ENCODE results near the gene SUGP2. TPM values are rescaled to one million over a fixed set of nuclear protein-coding genes. Genes with fewer than 3 reads are reported as not detected.
A peak's percentile ranks its signal among the peaks of the same experiment; 100 is the strongest.

The SUGP2 gene
- polyA plus RNA-seq, 10 donors: 45.5 to 96.1 (median 58.4) TPM

- no peak for DNase-seq
These were observed 40.6 kb downstream of the SUGP2 start for GRCh38 chr19:18992696-18993095.

- DNase-seq: no peak
These were observed 41.8 kb downstream of the SUGP2 start for GRCh38 chr19:18991468-18991867.

GRCh38 chr19:18991006-18991405, 42.3 kb downstream of the SUGP2 start:
- no peak for DNase-seq

- DNase-seq: no peak
These were observed 43.1 kb downstream of the SUGP2 start for GRCh38 chr19:18990128-18990708.

GRCh38 chr19:18989316-18989715, 44.0 kb downstream of the SUGP2 start:
- DNase-seq: no peak

GRCh38 chr19:18987456-18987855, 45.9 kb downstream of the SUGP2 start:
- no peak for DNase-seq

- DNase-seq: peak in 2 of 3 donors; percentile 22 to 62
These were observed 48.1 kb downstream of the SUGP2 start for GRCh38 chr19:18985257-18985656.

GRCh38 chr19:18984251-18984650, 49.1 kb downstream of the SUGP2 start:
- no peak for DNase-seq

GRCh38 chr19:18982669-18983068, 50.6 kb downstream of the SUGP2 start:
- no peak for DNase-seq

- DNase-seq: no peak
These were observed 52.8 kb downstream of the SUGP2 start for GRCh38 chr19:18980432-18981020.

- no peak for DNase-seq
These were observed 54.7 kb downstream of the SUGP2 start for GRCh38 chr19:18978616-18979015.

GRCh38 chr19:18975869-18976268, 57.4 kb downstream of the SUGP2 start:
- no peak for DNase-seq

GRCh38 chr19:18975011-18975410, 58.3 kb downstream of the SUGP2 start:
- no peak for DNase-seq

- no peak for DNase-seq
These were observed 60.5 kb downstream of the SUGP2 start for GRCh38 chr19:18972851-18973250.

GRCh38 chr19:18972301-18972811, 61.0 kb downstream of the SUGP2 start:
- no peak for DNase-seq

GRCh38 chr19:18969931-18970659, 63.2 kb downstream of the SUGP2 start:
- no peak for DNase-seq

GRCh38 chr19:18967358-18968146, 65.8 kb downstream of the SUGP2 start:
- peak; percentile 33 to 68 (median 42) for DNase-seq

GRCh38 chr19:18966307-18966706, 67.0 kb downstream of the SUGP2 start:
- no peak for DNase-seq

GRCh38 chr19:18964121-18964520, 69.2 kb downstream of the SUGP2 start:
- no peak for DNase-seq

- DNase-seq: no peak
These were observed 71.3 kb downstream of the SUGP2 start for GRCh38 chr19:18961767-18962620.

GRCh38 chr19:18960370-18960769, 72.9 kb downstream of the SUGP2 start:
- DNase-seq: no peak
